Pancreas (tissue), 10 donors: ENCODE measurements around the gene NDFIP2. TPM values are rescaled to one million over a fixed set of nuclear protein-coding genes. Genes with fewer than 3 reads are reported as not detected.

Source experiments
- ATAC-seq, 4 donors: fragments of 200-7000 bp; cut with Tn5 transposase; one replicate each; pipeline versions ENCODE4 v1.8.0 to v1.9.1; 2020; ENCODE audit warnings: mild to moderate bottlenecking in 4 of 4, moderate library complexity in 4 of 4
- DNase-seq, 6 donors: peaks; one replicate each; pipeline ENCODE4 v3.0.0-alpha.2; 2020
- FAIRE-seq: peaks from 2 replicates; lab custom pipeline; 2012; peaks lifted over from hg19 to GRCh38; lab: Jason Lieb, UNC
- H3K27ac ChIP-seq, 4 donors: fragments of 200-600 bp; sonication (generic); 1 replicate in 3 of 4; 2 replicates in 1 of 4; pipeline versions ENCODE4 v1.5.0 to v1.8.0; 2020
- H3K27me3 ChIP-seq, 4 donors: fragments of 200-600 bp; one replicate each; pipeline ENCODE4 v1.8.0; 2021
- H3K36me3 ChIP-seq, 3 donors: fragments of 200-600 bp; sonication (generic) in 1 of 3; one replicate each; pipeline versions ENCODE4 v1.5.0 to v1.8.0; 2020 to 2021
- H3K4me1 ChIP-seq, 3 donors: fragments of 200-600 bp; one replicate each; pipeline ENCODE4 v1.8.0; 2021
- H3K4me3 ChIP-seq, 4 donors: fragments of 200-600 bp; sonication (generic) in 2 of 4; one replicate each; pipeline versions ENCODE4 v1.5.0 to v1.8.0; 2020 to 2021
- H3K9me3 ChIP-seq, 4 donors: fragments of 200-600 bp; one replicate each; pipeline ENCODE4 v1.8.0; 2021
- WGBS, 2 donors: extraction: QIAGEN DNeasy Blood & Tissue Kit; methylation state at CpG; one replicate each; pipeline ENCODE4 v1.1.7; 2013; 5-methylcytosine and 5-hydroxymethylcytosine counted together
- intact Hi-C, 3 donors: fragments of 100-400 bp; cut with DNase I; formaldehyde crosslinking; loops; one replicate each; pipeline versions ENCODE4 v1.11.1 to v1.14.2; 2022
- polyA plus RNA-seq, 2 donors: library from polyadenylated mRNA; stranded (reverse); fragments of 200-250 nt; gene quantifications; one replicate each; pipeline ENCODE4 v1.2.3, GENCODE V29; 2013
- total RNA-seq, 6 donors: library from RNA; stranded (reverse); fragmentation: NEBNext Ultra II Directional in 4 of 6; extraction: Animal tissue kit (Norgen Biotek cat#: 25700) in 4 of 6; gene quantifications; one replicate each; pipeline versions ENCODE4 v1.2.1 to v1.2.4, GENCODE V29; 2021 to 2023
- TF ChIP-seq, protein P1 (sequence below), 4 donors: fragments of 200-600 bp; sonication (generic) in 3 of 4; IDR thresholded peaks; one replicate each; pipeline versions ENCODE4 v1.5.0 to v1.8.0; 2021; ENCODE audit warnings: antibody characterized with exemption in 4 of 4
- donor health status: healthy with polysubstance abuse.
- donor health status: DM: no; HTN: no; CAD: no; lungs with moderate emphysema.
- donor health status: DM: no; HTN: no; CAD: no.
- donor health status: control.
- donor health status: control.
- donor health status: Bipolar disorder and iron deficiency.
- donor health status: DM: yes; HTN: yes; CAD: no.
- donor health status: DM: no; HTN: no; CAD: no.
- donor health status: DM: no; HTN: no; CAD: no.
- donor health status: DM: yes; HTN: yes; CAD: no.

NDFIP2 gene
- total and polyA plus RNA-seq, 8 donors = 6.3 to 35.0 (median 21.9) TPM

DNA sequence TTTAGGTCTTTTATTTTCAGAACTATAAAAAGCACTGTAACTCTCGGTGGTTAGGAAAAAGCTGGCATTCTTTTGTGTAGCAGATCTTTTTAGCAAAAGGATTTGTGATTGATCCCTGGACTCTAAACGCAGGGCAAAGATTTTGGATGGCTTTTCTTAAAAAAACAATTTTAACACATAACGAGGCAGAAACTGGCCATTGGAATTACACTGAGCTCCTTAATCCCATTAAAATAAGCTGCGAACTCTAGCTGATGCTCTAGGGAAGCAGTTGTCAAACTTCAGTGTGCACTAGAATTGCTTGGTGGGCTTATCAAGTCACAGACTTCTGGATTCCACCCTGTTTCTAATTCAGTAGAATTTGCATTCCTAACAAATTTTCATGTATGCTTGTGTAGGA, 33.8 kb upstream of the NDFIP2 start:
- Histone ChIP-seq H3K9me3 (no peaks in the 10 kb centered on the region), H3K4me1 (no peaks in the 10 kb centered on the region), H3K27ac (no peak overlapping the region), H3K36me3 (no peaks in the 10 kb centered on the region), H3K4me3 (no peak overlapping the region), H3K27me3 (no peaks in the 10 kb centered on the region)
- TF ChIP-seq, protein P1, sequence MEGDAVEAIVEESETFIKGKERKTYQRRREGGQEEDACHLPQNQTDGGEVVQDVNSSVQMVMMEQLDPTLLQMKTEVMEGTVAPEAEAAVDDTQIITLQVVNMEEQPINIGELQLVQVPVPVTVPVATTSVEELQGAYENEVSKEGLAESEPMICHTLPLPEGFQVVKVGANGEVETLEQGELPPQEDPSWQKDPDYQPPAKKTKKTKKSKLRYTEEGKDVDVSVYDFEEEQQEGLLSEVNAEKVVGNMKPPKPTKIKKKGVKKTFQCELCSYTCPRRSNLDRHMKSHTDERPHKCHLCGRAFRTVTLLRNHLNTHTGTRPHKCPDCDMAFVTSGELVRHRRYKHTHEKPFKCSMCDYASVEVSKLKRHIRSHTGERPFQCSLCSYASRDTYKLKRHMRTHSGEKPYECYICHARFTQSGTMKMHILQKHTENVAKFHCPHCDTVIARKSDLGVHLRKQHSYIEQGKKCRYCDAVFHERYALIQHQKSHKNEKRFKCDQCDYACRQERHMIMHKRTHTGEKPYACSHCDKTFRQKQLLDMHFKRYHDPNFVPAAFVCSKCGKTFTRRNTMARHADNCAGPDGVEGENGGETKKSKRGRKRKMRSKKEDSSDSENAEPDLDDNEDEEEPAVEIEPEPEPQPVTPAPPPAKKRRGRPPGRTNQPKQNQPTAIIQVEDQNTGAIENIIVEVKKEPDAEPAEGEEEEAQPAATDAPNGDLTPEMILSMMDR (IDR thresholded peaks at IDR 0.05) = no peak
- FAIRE-seq (no peak), ATAC-seq (no peak), DNase-seq (no peak)
- 72 to 84% methylated on average over 4 of the region's 4 CpGs for WGBS, 2 donors
- intact Hi-C loops = no loop called here

DNA sequence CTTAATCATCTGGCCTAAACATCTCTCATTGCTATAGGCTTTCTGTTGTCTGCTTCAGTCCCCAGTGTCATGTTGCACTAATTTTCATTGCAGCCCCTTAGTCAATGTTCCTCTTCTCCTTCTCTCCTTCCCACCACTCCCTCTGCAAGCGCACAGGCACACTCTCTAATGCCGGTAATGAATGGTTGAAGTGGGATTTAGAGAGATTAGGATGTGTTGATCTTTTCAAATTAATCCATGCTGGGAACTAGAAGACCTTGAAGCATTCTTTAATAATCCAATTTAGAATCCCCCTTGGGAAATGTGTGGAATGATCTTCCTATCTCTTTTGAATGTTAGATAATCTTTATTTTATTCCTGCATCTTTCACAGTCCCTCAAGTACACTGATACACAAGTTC, 33.2 kb upstream of the NDFIP2 start:
- FAIRE-seq (no peak), DNase-seq (no peak), ATAC-seq (no peak)
- Histone ChIP-seq H3K4me1 (no peaks in the 10 kb centered on the region), H3K4me3 (no peak overlapping the region), H3K9me3 (no peaks in the 10 kb centered on the region), H3K36me3 (no peaks in the 10 kb centered on the region), H3K27me3 (no peaks in the 10 kb centered on the region), H3K27ac (no peak overlapping the region)
- TF ChIP-seq, protein P1 (IDR thresholded peaks at IDR 0.05) = no peak
- intact Hi-C loops = no loop called here
- 65 to 68% methylated on average over 2 of the region's 2 CpGs for WGBS, 2 donors

- Histone ChIP-seq H3K27me3 (no peaks in the 10 kb centered on the region), H3K4me3 (no peak overlapping the region), H3K9me3 (no peaks in the 10 kb centered on the region), H3K4me1 (no peaks in the 10 kb centered on the region), H3K36me3 (no peaks in the 10 kb centered on the region), H3K27ac (no peak overlapping the region)
- intact Hi-C loops = no loop called here
- TF ChIP-seq, protein P1 (IDR thresholded peaks at IDR 0.05) = no peak
- FAIRE-seq (no peak), ATAC-seq (no peak), DNase-seq (no peak)
- 80 to 90% methylated on average over 1 of the region's 1 CpG for whole genome bisulfite sequencing, 2 donors
Measured at GRCh38 chr13:79448413-79448812, 32.5 kb upstream of the NDFIP2 start.

DNA sequence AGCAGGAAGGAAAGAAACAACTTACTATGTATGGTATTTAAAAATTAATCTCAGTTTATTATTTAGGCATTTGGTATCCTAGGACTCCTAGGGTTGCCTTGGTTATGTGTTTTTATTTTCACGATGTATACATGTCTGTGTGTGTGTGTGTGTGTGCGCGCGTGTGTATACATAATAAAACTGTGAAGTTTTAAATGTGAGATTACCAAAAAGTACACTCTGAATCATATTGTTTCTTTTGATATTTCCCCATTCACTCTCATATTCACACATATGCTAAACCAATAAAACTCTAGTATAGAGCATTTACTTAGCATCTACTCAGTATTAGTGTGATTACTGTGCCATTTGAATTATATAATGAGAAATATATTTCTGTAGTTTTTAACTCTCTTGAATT, 30.8 kb upstream of the NDFIP2 start:
- H3K4me3 ChIP-seq = no peak overlapping the region
- no peak for DNase-seq
- H3K9me3 ChIP-seq = no peaks in the 10 kb centered on the region
- no peaks in the 10 kb centered on the region for H3K36me3 ChIP-seq
- no peak for FAIRE-seq
- H3K27me3 ChIP-seq = no peaks in the 10 kb centered on the region
- ATAC-seq = no peak
- H3K4me1 ChIP-seq = no peaks in the 10 kb centered on the region
- intact Hi-C loops = no loop called here
- 91 to 93% methylated on average over 4 of the region's 4 CpGs for WGBS, 2 donors
- H3K27ac ChIP-seq = no peak overlapping the region
- TF ChIP-seq, protein P1 (IDR thresholded peaks at IDR 0.05) = no peak

DNA sequence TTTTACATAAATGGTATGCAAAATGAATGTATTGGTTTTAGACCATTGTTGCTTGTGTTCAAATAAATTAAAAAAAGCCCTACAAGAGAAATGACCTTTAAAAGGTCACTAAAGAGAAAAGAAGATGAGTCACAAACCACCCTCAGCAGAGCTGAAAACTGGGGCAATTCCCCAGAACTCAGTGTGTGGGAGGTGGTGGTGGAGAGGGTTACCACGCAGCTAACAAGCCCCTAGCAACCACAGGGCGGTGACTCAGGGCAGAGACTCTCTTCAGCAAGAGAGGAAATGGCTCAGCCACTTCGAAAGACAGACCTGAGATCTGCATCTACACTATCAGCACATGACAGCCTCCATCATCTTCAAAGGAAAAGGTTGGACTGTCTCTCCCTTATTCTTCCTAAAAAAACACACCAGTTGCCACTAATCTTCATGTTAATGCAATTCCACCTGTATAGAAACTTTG, 29.4 kb upstream of the NDFIP2 start:
- no peak for DNase-seq
- H3K36me3 ChIP-seq = no peaks in the 10 kb centered on the region
- H3K4me1 ChIP-seq = no peaks in the 10 kb centered on the region
- no peak overlapping the region for H3K27ac ChIP-seq
- H3K27me3 ChIP-seq = no peaks in the 10 kb centered on the region
- no peak for FAIRE-seq
- no peaks in the 10 kb centered on the region for H3K9me3 ChIP-seq
- intact Hi-C loops = no loop called here
- H3K4me3 ChIP-seq = no peak overlapping the region
- 54 to 69% methylated on average over 3 of the region's 3 CpGs for WGBS, 2 donors
- TF ChIP-seq, protein P1 (IDR thresholded peaks at IDR 0.05) = no peak
- ATAC-seq = peak in 3 of 4 donors; percentile 32 to 63 (median 38)
